OCI-LY3 (cell line): ENCODE results near the gene NEO1.

Source experiments
- CTCF ChIP-seq: fragments of 200-600, 300-600 bp; sonication (generic); IDR thresholded peaks from 2 replicates; pipeline ENCODE4 v1.5.1; 2014; ENCODE audit warnings: antibody characterized with exemption, low read length, low read depth
- EZH2phosphoT487 ChIP-seq: fragments of 200-600 bp; shearing (Covaris generic); IDR thresholded peaks from 2 replicates; pipeline ENCODE4 v1.6.1; 2018; ENCODE audit warnings: antibody characterized with exemption, mixed run types, low read depth

- no peak for TF ChIP-seq CTCF
- TF ChIP-seq EZH2phosphoT487 = no peak
These were observed 3.5 kb upstream of the NEO1 start for GRCh38 chr15:73048624-73049295.
